Mucosa of gallbladder (tissue), 1 donor: Measurements from ENCODE around the gene TMEM131L. TPM values are rescaled to one million over a fixed set of nuclear protein-coding genes. Genes with fewer than 3 reads are reported as not detected.

Source experiments
- DNase-seq: peaks from one replicate; pipeline ENCODE4 v3.0.0-alpha.2; 2020; ENCODE audit warnings: low spot score
- total RNA-seq: library from RNA; stranded (reverse); gene quantifications from one replicate; pipeline ENCODE4 v1.2.1, GENCODE V29; 2021
- donor health status: DM: no; HTN: no; CAD: no.

Gene TMEM131L
- total RNA-seq, 1 donor from 2014 or later, result 11.7 TPM

DNA sequence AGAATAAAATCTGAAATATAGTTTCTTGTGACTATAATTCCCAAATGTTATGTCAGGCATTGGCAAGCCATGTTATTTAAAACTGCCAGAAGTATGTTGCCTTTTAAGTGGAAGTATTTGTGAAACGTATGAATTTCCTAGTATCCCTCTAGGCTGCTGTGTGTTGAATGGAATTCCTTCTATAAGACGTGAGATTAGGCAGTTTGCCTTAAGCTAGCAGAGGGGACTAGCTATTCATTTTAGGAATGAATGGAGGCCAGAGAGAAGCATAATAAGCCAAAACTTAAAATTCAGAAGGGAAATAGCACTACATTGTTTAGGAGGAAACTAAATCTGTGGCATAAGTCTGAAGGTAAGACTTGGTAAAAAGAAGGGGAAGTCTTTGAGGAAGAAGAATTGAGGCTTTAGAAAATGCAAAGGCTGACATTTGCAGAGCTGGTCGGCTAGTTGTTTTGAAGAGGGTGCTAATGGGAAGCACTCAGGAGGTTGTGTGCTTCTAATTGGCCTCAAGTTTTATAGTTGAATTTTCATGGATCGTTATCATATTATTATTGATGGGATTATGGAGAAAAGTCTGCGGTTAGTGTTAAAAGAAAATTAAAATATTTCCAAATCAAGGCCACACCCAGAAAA is 57.1 kb downstream of the TMEM131L start:
- DNase-seq, result no peak

DNA sequence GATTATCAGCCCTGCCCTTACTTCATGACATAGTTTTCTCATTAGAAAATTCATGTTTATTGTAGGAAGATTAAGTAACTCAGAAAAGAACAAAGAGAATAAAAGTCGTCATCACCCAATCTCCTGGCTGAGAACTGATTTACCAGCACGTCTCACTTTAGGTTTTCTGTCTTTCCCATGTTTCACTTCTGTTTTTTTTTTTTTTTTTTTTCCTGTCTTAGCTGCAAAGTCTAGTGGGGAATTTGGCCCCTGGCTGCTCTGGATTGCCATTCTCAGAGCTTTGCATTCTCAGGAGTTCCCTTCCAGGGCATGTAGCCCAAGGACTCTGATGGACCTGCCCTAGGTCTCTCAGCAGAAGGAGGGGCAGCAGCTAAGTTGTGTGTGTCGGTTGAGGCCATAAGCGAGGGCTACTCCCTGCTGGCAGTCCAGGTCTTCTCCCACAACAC is 57.8 kb downstream of the TMEM131L start:
- no peak for DNase-seq

DNA sequence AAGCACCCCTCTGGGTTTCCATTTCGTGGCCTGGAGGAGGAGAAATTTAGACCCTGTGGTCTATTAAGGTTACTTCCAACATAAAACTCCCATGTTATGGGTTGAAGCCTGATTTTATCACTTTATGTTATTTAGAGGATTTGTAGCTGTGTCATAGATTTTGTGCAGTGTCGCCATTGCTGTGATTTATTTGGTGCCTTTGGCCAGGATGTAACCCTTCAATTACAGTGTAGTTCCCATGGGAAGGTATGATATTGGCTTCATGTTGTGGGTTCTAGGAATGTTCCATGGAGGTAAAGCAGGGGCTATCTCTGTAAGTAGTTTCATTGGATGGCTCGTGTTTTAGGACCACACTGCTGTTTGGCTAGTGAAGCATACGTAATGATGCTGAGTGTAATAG is 58.5 kb downstream of the TMEM131L start:
- no peak for DNase-seq

DNA sequence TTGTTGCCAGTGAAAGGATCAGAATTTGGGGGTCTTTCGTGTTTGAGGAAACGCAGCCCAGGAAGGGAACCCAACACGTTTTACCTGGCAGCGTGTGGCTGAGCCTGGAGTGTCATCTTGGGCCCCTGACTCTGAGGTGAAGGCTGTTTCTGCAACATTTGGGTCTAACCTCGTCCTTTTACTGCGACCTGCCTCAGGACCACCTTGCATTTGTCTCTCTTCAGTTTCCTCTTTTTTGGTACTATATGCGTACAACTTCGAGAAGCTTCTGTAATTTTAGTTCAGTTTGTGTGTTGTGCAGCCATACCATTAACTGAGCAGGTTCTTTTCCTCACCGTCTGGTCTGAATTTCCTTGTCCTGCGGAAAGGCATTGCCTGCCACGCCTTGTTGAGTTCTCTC is 61.5 kb downstream of the TMEM131L start:
- no peak for DNase-seq

DNA sequence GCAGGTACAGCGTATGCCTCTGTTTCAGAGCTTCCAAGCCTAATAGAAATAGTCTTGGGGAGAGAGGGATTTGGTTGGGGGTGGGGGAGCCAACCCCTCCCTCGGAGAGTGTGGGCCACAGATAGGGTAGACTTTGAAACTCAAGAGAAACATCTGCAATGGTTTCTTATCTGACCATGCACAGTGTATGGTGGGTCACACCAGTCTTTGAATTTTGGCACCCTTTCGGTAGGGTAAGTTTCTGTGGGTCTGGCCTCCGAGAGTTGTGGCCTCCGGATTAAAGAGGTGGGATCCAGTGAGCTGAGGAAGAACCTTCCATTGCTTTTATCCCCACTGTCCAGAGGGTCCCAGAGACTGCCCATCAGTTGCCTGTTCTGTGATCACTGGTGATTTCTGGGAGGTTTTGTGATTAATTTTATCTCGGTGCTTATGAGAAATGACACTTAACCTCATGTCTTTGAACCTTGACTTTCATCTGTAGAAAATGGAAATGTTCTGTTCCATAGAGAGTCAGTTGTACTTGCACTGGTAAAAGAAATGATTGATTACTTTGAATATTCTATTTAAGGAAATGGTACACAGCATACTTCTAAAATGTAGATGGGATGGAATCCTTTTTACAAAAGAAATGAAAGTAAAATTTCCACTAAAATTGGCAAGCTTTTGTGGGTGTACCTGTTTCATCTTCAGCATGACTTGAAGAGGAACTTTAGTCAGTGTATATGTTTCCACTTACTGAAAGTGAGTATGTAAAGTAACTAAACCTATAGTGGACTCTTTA is 62.7 kb downstream of the TMEM131L start:
- DNase-seq, result no peak

DNA sequence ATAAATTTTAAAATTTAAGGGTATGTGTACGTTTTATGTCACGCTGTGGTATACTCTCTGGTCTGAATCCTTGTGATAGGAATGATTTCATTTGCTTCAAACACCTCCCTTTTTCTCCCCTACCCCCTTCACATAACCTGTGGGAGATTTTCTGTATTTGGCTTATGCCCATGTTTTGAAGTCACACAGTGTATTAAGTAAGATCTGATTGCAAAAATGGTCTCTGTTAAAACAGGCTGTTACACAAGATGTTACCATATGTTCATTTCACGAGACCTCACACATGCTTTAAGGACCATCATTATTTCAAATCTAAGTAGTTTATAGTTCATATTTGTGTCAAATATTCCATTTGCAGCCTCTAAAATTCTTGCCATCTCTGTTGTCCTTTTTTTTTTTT is 63.5 kb downstream of the TMEM131L start:
- no peak for DNase-seq

DNA sequence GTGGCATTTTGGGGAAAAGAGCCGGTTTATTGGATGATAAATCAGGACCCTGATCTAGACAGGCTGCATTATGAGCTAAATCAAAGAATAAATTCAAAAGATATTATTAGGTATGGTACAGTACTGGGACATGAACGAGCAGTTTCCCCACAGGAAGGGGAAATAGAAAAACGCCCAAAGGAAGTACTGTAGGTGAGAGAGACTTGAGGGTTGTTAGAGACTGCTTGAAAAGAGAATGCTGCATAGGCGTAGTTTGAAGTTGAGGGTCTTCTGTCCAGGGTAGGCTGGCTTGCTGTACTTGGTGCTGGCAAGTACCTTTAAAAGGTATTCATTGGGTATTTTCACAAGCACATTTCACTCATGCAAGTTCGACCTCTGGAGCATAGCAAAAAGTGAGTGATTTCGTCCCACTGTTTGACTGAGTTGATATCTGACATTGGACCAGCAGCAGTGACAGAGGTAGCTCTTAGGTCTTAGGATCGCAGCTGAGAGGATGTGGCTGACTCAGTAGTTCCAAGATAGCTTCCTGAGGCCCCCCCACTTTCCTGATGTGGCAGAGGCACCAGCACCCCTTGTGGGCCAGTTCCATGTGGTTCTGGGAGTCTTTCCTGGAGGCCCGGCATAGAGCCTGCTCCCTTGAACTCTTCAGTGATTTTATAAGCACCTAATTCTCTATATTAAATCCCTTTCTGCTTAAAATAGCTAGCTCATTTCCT is 64.3 kb downstream of the TMEM131L start:
- DNase-seq, result no peak

DNA sequence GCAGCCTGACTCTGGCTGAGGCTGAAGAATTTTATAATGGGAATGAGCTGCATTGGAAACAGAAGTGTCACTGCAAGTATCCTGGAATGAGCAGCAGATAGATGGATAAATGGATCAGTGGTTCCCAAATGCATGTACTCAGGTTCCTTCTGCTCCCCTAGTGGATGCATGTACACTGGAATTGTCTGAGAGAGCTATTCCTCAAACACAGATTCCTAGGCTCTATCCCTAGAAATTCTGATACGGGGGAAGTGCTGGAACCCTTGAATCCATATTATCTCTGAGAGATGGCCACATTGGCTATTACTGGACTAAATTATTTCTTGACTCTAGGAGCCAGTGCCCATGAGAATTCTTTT is 64.8 kb downstream of the TMEM131L start:
- DNase-seq, result no peak

DNA sequence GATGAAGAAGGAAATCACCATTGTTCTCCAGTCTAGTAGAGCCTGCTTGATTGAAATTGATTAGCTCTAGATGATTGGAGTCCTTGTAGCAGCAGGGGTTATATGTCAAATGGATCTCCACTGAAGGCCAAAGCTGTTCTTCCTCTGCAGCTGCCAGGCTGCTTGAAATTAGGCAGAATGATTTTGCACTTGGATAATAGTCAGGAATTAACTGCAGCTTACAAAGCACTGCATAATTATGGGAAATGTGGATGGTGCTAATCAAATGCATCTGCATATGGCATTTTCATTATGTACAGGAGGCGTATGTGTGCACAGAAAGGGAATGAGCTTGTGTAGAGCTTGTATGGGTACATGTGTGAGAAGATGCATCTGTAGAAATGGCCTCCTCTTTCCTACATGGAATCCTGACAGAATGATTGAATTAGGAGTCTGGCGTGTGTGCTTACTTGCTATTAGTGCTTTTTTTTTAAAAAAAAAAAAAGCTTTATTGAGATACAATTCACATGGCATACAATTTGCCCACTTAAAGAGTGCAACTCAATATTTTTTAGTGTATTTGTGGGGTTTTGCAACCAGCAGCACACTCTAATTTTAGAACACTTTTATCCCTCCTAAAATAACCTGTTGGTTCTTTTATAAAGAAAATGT is 65.9 kb downstream of the TMEM131L start:
- DNase-seq, result no peak

DNA sequence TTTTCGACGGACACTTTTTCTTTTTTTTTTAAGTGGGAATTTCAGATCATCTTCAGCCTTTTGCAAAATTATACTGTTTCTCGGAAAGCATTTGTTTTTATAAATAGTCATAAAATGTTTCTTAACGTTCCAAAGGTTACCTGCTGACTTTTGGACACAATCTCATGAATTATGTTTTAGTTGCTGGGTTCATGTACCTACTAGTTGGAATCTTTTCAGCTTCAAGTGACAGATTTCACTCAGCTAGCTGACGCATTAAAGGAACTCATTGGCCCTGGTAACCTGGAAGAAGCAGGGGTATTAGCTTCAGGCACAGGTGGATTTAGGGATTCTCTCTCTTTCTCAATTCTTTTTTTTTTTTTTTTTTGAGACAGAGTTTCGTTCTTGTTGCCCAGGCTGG is 66.5 kb downstream of the TMEM131L start:
- DNase-seq, result no peak

DNA sequence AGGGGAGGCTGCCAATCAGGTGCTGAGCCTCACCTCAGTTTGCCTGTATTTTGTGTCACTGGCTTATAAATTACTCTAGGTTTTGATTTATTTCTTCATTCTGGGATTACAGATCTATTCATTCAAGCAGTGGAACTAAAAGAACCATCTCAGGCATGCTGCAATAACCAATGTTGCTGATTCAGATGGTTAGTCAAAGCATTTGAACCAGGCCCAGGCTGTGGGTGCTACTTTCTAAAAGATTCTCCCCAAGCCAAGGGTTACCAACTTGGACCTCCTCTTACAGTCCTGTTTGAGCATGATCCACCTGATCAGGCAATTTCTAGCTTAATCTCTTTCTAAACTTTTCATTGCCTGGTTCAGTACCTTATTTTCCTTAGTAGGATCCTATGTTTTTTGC is 67.2 kb downstream of the TMEM131L start:
- no peak for DNase-seq

DNA sequence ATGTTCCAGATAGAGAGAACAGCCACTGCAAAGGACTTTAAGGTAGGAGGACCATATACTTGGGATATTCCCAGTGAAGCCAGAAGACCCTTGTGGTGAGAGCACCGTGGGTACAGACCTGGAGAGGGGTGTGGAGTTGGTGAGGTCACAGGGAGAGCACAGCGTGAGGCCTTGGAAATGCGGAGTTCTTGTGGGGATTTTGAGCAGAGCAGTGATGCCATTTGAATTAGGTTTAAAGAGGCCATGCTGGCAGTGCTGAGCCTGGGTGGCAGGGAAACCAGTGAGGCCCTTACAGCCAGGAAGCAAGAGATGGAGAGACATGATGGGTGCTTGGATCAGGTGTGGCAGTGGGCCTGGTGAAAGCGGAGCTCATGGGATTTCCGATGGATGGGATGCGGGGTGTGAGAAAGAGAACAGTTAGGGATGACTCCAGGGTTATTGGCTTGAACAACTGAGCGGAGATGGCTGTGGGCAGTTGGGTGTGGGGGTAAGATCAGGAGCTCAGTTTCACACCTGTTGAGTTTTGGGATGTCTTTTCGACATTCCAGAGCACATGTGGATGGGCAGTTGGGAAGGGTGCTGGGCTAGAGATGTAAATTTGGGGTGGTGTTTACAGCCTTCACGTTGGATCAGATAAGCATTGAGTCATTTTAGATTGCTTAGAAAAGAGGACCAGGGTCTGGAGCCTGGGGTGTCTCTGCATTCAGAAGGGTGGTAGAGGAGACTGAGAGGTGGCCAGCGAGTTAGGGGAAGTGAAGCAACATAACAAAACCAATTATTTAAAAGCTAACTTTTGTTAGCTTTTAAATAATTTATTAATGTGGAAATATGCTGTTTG is 68.9 kb downstream of the TMEM131L start:
- no peak for DNase-seq

DNA sequence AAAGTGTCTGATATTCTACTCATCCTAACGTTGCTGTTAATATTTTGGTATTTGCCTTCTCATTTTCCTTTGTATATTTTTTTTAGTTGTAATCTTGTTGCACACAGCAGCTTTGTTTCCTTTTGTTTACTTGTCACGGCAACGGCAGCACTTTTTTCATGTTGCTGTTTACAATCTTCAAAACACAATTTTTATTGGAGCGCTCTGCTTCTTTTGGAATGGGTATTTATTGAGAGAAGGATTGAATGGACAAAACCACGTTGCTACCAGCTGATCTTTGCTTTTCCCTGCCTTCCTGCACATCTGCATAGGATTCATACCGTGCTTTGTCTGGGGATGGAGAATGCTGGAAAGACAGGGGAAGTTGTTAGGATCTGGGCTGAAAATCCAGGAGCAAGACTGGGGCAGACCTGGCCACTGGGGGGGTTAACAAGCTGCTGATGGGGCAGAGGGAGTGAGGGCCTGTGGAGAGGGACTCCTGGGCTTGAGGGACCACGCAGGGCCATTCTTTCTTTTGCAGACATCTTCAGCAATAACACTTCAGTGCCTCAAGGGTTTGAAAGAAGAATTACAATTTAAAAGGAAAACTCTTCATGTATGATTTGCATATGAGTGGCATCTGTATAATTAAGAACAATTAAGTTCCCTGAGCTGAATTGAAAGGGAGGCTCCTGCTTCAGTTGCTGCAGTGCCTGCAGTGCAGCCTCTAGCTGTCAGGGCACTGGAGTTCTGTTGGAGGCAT is 69.8 kb downstream of the TMEM131L start:
- DNase-seq, result no peak

DNA sequence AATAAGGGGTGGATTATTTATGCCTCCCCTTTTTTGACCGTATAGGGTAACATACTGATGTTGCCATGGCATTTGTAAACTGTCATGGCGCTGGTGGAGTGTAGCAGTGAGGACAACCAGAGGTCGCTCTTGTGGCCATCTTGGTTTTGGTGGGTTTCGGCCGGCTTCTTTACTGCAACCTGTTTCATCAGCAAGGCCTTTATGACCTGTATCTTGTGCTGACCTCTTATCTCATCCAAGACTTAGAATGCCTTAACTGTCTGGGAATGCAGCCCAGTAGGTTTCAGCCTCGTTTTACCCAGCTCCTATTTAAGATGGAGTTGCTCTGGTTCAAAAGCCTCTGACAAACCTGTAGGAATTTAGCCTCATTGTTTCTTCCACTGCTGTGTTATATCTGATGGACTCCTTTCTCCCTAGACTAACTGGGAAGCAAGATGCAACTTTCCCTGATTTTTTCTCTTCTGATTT is 71.4 kb downstream of the TMEM131L start:
- DNase-seq, result no peak

DNA sequence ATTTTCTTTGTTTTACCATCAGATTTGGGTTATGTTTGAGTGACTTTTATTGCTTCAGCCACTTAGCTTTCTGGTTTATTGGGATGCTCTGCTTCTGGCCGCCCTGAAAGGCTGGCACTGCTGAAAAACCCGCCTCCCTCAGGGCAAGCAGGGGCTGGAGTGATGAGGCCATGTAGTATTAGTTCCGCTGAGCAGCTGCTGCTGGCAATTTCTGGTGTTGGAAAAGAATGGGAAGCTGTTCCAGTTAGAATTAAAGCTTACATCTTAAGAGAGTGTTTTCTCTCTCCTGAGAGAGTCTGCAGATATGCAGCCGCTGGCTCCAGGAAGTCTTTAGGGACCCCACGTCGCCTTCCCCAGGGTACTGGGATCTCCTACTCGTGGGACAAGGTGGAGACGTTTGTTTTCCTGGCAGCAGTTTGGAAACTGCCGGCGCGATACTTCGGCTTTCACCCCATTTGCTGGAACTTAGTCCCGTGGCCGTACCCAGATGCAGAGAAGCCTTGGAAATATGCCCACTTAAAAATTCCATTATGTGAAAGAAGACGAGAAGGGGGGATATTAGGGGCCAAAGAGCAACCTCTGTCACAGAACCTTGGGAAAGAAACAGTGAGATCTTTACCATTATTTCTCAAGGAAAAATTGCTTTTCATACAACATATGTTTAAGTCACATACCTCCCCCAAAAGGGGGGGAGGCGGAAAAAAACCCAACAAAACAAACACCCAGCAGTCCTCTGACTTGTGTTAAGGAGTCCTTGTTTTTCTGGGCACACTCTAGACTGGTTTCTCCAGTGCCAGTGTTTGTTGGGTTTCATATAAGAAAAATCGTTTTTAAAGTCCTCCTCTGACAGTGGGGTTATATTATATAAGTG is 72.6 kb downstream of the TMEM131L start:
- no peak for DNase-seq

DNA sequence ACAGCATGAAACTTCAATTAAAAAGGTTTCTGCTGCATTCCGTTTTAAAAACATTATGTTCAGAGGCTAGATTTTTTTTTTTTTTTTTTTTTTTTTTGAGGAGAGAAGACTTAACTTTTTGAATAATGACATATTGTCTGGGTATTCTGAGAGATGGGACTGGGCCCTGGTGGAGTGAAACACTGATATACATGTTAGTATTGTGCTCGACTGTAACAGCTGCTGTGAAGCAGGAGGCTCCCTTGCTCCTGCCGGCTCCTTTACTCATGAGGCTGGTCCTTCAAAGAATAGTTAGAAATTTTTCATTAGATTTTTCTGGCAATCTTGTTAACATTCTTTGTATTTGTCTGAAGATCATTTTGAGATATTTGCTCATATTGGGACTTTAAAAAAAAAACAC is 73.3 kb downstream of the TMEM131L start:
- DNase-seq, result no peak

DNA sequence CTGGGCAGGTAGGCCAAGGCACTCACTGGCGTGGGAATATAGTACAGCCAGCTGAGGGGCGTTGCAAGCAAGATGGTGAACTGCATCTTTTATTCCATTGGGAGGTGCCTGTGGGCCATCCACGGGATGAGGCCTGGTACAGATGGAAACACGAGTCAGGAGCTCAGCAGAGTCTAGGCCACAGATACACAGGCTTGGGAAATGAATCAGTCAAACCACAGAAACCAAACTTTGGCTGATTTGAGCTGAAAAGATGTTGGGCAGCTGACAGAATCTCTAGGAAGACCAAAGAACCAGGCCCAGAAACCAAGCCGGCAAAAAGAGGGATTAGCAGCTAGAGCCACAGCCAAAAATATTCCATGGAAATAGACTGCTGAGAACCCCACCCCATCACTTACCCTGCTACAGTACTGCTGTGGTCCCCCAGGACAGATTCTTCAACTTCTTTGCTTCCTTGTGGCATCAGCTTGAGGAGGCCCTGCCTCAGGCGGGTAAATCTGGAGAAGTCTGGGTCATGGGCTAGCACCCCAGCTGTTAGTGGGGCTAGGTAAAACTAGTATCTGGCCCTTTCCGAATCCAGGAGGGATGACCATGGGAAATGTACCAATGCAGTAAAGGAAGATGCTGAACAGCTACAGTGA is 75.4 kb downstream of the TMEM131L start:
- no peak for DNase-seq

DNA sequence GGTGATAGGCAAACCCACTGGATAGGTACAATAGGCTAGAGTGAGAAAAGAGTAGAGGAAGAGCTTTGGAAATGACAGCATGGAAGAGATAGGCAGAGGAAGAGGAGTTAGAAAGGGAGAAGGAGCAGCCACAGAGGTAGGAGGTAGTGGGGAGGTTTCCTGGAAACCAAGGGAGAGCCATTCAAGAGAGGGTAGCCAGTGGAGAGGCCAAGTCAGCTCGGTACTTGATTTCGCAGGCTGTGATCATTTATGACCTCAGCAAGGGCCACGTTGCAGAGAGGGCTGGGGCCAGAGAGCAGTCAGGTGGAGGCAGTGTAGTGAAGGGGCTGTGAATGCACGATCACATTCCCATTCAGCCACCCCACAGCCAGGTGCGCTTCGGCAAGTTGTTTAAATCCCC is 76.0 kb downstream of the TMEM131L start:
- no peak for DNase-seq

DNA sequence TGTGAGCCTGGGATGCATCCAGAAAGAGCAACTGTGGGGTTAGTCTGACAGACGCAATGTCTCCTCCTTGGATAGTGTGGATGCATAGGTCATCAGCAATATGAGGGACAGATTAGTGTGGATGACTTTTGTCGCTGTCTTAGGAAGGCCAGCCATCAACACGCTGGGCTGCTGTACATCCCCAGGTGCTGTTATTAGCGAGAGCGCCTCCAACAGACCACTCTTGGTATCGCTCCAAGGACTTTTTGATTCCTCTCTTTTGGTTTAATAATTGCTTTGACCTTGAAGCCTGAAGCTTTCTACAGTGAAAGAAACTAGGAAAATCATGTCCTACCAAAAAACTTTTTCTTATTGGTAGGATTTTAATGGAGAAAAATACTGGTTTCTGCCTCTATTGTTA is 76.7 kb downstream of the TMEM131L start:
- no peak for DNase-seq
